ENCODE results near the gene CNTF. TPM values are rescaled to one million over a fixed set of nuclear protein-coding genes. Genes with fewer than 3 reads are reported as not detected.

CNTF gene
- total RNA-seq, 4 donors from 2014 or later, result 1.6 to 5.0 (median 1.7) TPM

- Histone ChIP-seq H3K9me3 (no peaks in the 10 kb centered on the region), H3K27ac (no peak overlapping the region), H3K4me1 (no peaks in the 10 kb centered on the region), H3K36me3 (peaks cover 3 to 23% of the 10 kb centered on the region in 2 donors), H3K4me3 (replicated peaks in 1 of 3) (no peak overlapping the region), H3K27me3 (no peaks in the 10 kb centered on the region)
- WGBS, 2 donors, result 95 to 96% methylated on average over 4 of the region's 4 CpGs
- TF ChIP-seq POLR2A (IDR thresholded peaks at IDR 0.05), result no peak
- no peak for TF ChIP-seq CTCF (IDR thresholded peaks at IDR 0.05)
- intact Hi-C loops (cut with DNase I), result no loop called here
- DNase-seq, result no peak
Observed at GRCh38 chr11:58606930-58607714, 15.3 kb upstream of the CNTF start.

- Histone ChIP-seq H3K27me3 (no peaks in the 10 kb centered on the region), H3K4me3 (replicated peaks in 1 of 3) (no peak overlapping the region), H3K36me3 (peaks cover 13 to 34% of the 10 kb centered on the region in 2 donors), H3K9me3 (no peaks in the 10 kb centered on the region), H3K4me1 (no peaks in the 10 kb centered on the region), H3K27ac (no peak overlapping the region)
- no peak for DNase-seq
- intact Hi-C loops (cut with DNase I), result no loop called here
- WGBS, 2 donors, result 95 to 96% methylated on average over 5 of the region's 5 CpGs
- TF ChIP-seq POLR2A (IDR thresholded peaks at IDR 0.05) (no peak), CTCF (IDR thresholded peaks at IDR 0.05) (no peak)
Observed at GRCh38 chr11:58608331-58608730, 14.1 kb upstream of the CNTF start.

- whole genome bisulfite sequencing, 2 donors, result 89 to 93% methylated on average over 8 of the region's 8 CpGs
- Histone ChIP-seq H3K4me1 (no peaks in the 10 kb centered on the region), H3K4me3 (replicated peaks in 1 of 3) (no peak overlapping the region), H3K27ac (no peak overlapping the region), H3K27me3 (no peaks in the 10 kb centered on the region), H3K36me3 (peaks cover 25 to 35% of the 10 kb centered on the region in 2 donors), H3K9me3 (no peaks in the 10 kb centered on the region)
- no peak for DNase-seq
- intact Hi-C loops (cut with DNase I), result no loop called here
- TF ChIP-seq POLR2A (IDR thresholded peaks at IDR 0.05) (no peak), CTCF (IDR thresholded peaks at IDR 0.05) (no peak)
Observed at GRCh38 chr11:58609723-58610122, 12.7 kb upstream of the CNTF start.

- peaks cover 49 to 58% of the 10 kb centered on the region in 2 donors for H3K36me3 ChIP-seq
- DNase-seq, result no peak
- H3K4me3 ChIP-seq (replicated peaks in 1 of 3), result no peak overlapping the region
- no peaks in the 10 kb centered on the region for H3K27me3 ChIP-seq
- intact Hi-C loops (cut with DNase I), result no loop called here
- TF ChIP-seq POLR2A (IDR thresholded peaks at IDR 0.05) (no peak), CTCF (IDR thresholded peaks at IDR 0.05) (no peak)
- H3K27ac ChIP-seq, result no peak overlapping the region
- no peaks in the 10 kb centered on the region for H3K9me3 ChIP-seq
- no peaks in the 10 kb centered on the region for H3K4me1 ChIP-seq
- 96 to 97% methylated on average over 2 of the region's 2 CpGs for WGBS, 2 donors
Observed at GRCh38 chr11:58613228-58613627, 9.2 kb upstream of the CNTF start.

GRCh38 chr11:58615559-58615958 lies 6.9 kb upstream of the CNTF start:
- WGBS, 2 donors, result 89 to 98% methylated on average over 1 of the region's 1 CpG
- no peak for DNase-seq
- intact Hi-C loops (cut with DNase I), result no loop called here
- Histone ChIP-seq H3K27ac (no peak overlapping the region), H3K27me3 (no peaks in the 10 kb centered on the region), H3K36me3 (peaks cover 57 to 59% of the 10 kb centered on the region in 2 donors), H3K4me1 (peaks cover 1 to 7% of the 10 kb centered on the region in 2 donors), H3K4me3 (replicated peaks in 1 of 3) (no peak overlapping the region), H3K9me3 (no peaks in the 10 kb centered on the region)
- TF ChIP-seq POLR2A (IDR thresholded peaks at IDR 0.05) (no peak), CTCF (IDR thresholded peaks at IDR 0.05) (no peak)
